Nucleus accumbens (tissue), 56 donors: Measurements from ENCODE around the gene NF1.

Experiments
- DNase-seq, 56 donors: peaks; one replicate each; lab custom pipeline; 2025; lab: John Stamatoyannopoulos, UW

NF1 gene

GRCh38 chr17:31415640-31416502 lies 321.1 kb downstream of the NF1 start:
- DNase-seq, result peak in 3 of 56 donors; percentile 30 to 60 (median 53)

GRCh38 chr17:31416503-31416923 lies 321.7 kb downstream of the NF1 start:
- peak in 53 of 56 donors; percentile 47 to 94 (median 85) for DNase-seq

- DNase-seq, result peak in 2 of 56 donors; percentile 48 to 57
These were observed 322.4 kb downstream of the NF1 start for GRCh38 chr17:31417051-31417792.

- DNase-seq, result peak in 14 of 56 donors; percentile 5 to 60 (median 32)
These were observed 324.1 kb downstream of the NF1 start for GRCh38 chr17:31418773-31419350.

GRCh38 chr17:31422443-31422842 lies 327.7 kb downstream of the NF1 start:
- DNase-seq, result no peak

GRCh38 chr17:31424944-31425281 lies 330.1 kb downstream of the NF1 start:
- no peak for DNase-seq

GRCh38 chr17:31425282-31426040 lies 330.7 kb downstream of the NF1 start:
- DNase-seq, result peak in 33 of 56 donors; percentile 9 to 75 (median 31)
